HepG2 (cell line): ENCODE data around the gene TRPV2. TPM values are rescaled to one million over a fixed set of nuclear protein-coding genes. Genes with fewer than 3 reads are reported as not detected.

Experiments used
- AHDC1 ChIP-seq: sonication (generic); formaldehyde crosslinking; IDR thresholded peaks from 2 replicates; pipeline ENCODE4 v1.5.1; 2020; ENCODE audit warnings: mild to moderate bottlenecking, missing genetic modification reagents, borderline replicate concordance
- ATF2 ChIP-seq: sonication (generic); formaldehyde crosslinking; IDR thresholded peaks from 2 replicates; pipeline ENCODE4 v1.4.0; 2020; ENCODE audit warnings: missing genetic modification reagents
- CAMTA2 ChIP-seq: sonication (generic); formaldehyde crosslinking; IDR thresholded peaks from 2 replicates; pipeline ENCODE4 v1.4.0; 2020; ENCODE audit warnings: mild to moderate bottlenecking, missing genetic modification reagents, borderline replicate concordance
- GRHL1 ChIP-seq: sonication (generic); formaldehyde crosslinking; conservative IDR thresholded peaks from 2 replicates; pipeline ENCODE4 v1.8.0; 2022; ENCODE audit warnings: missing genetic modification reagents
- HCFC1 ChIP-seq: fragments of 150-350 bp; IDR thresholded peaks from 2 replicates; pipeline ENCODE4 v1.6.1; 2014; ENCODE audit warnings: low read depth, low read length
- HMG20A ChIP-seq: IDR thresholded peaks from 2 replicates; pipeline ENCODE4 v1.6.1; 2016; ENCODE audit warnings: borderline replicate concordance
- KAT8 ChIP-seq: IDR thresholded peaks from 2 replicates; pipeline ENCODE4 v1.6.1; 2016; ENCODE audit warnings: missing genetic modification reagents, missing compliant biosample characterization
- KLF16 ChIP-seq, 2 experiments: sonication (generic) in 1 of 2; formaldehyde crosslinking in 1 of 2; IDR thresholded peaks; 2 replicates each; pipeline versions ENCODE4 v1.6.1 to v1.8.0; 2016 to 2023; ENCODE audit warnings: missing genetic modification reagents in 2 of 2, missing compliant biosample characterization in 1 of 2
- NAIF1 ChIP-seq: sonication (generic); formaldehyde crosslinking; IDR thresholded peaks from 2 replicates; pipeline ENCODE4 v1.5.0; 2020; ENCODE audit warnings: mild to moderate bottlenecking, missing genetic modification reagents, borderline replicate concordance
- NFE2L1 ChIP-seq: sonication (generic); formaldehyde crosslinking; IDR thresholded peaks from 2 replicates; pipeline ENCODE4 v1.4.0; 2020; ENCODE audit warnings: missing genetic modification reagents, mild to moderate bottlenecking, borderline replicate concordance
- NFIC ChIP-seq: IDR thresholded peaks from 2 replicates; pipeline ENCODE4 v1.6.1; 2012; ENCODE audit warnings: mild to moderate bottlenecking, low read length, inconsistent platforms
- SP1 ChIP-seq, 2 experiments: fragments of 450-650 bp in 1 of 2; sonication (generic) in 1 of 2; formaldehyde crosslinking in 1 of 2; IDR thresholded peaks; 2 replicates each; pipeline versions ENCODE4 v1.4.0 to v1.6.1; 2016 to 2020; ENCODE audit warnings: missing genetic modification reagents in 1 of 2
- STAG1 ChIP-seq: sonication (generic); formaldehyde crosslinking; IDR thresholded peaks from 2 replicates; pipeline ENCODE4 v1.4.0; 2020; ENCODE audit warnings: missing genetic modification reagents
- THYN1 ChIP-seq: sonication (generic); formaldehyde crosslinking; IDR thresholded peaks from 2 replicates; pipeline ENCODE4 v1.8.1; 2023; ENCODE audit warnings: low read depth, mild to moderate bottlenecking, moderate library complexity, missing genetic modification reagents, borderline replicate concordance
- TRIM24 ChIP-seq: sonication (generic); formaldehyde crosslinking; IDR thresholded peaks from 2 replicates; pipeline ENCODE4 v1.8.0; 2022; ENCODE audit warnings: mild to moderate bottlenecking, missing genetic modification reagents
- ZMAT5 ChIP-seq: sonication (generic); formaldehyde crosslinking; IDR thresholded peaks from 2 replicates; pipeline ENCODE4 v1.5.0; 2020; ENCODE audit warnings: mild to moderate bottlenecking, low read depth, missing genetic modification reagents, borderline replicate concordance
- ZNF180 ChIP-seq: sonication (generic); formaldehyde crosslinking; IDR thresholded peaks from 2 replicates; pipeline ENCODE4 v1.4.0; 2020; ENCODE audit warnings: low read depth, missing genetic modification reagents, borderline replicate concordance
- ZNF430 ChIP-seq: sonication (generic); formaldehyde crosslinking; IDR thresholded peaks from 2 replicates; pipeline ENCODE4 v1.9.0; 2021; ENCODE audit warnings: mild to moderate bottlenecking, missing genetic modification reagents
- ZNF543 ChIP-seq: sonication (generic); formaldehyde crosslinking; IDR thresholded peaks from 2 replicates; pipeline ENCODE4 v1.4.0; 2020; ENCODE audit warnings: mild to moderate bottlenecking, missing genetic modification reagents
- ZNF550 ChIP-seq: sonication (generic); formaldehyde crosslinking; IDR thresholded peaks from 2 replicates; pipeline ENCODE4 v1.4.0; 2020; ENCODE audit warnings: mild to moderate bottlenecking, missing genetic modification reagents, borderline replicate concordance
- ZSCAN9 ChIP-seq: IDR thresholded peaks from 2 replicates; pipeline ENCODE4 v1.6.1; 2016; ENCODE audit warnings: borderline replicate concordance
- polyA plus RNA-seq, 8 experiments: library from polyadenylated mRNA; depleted of rRNA in 3 of 8; stranded (reverse) in 7 of 8; unstranded in 1 of 8; fragments of >200 nt; fragmentation: Illumina TruSeq in 4 of 8; extraction: Trizol in 4 of 8; gene quantifications; 2 replicates each; pipeline versions ENCODE4 v1.2.1 to v1.2.3, GENCODE V29; 2011 to 2016; ENCODE audit warnings: low read depth in 4 of 8, missing spikeins in 1 of 8, mixed read lengths in 1 of 8; ENCODE audit not compliant: insufficient read depth in 1 of 8
- total RNA-seq, 5 experiments: library from RNA; depleted of rRNA; stranded (reverse); fragments of >200 nt; fragmentation: Illumina TruSeq; extraction: Trizol; gene quantifications; 2 replicates each; pipeline ENCODE4 v1.2.3, GENCODE V29; 2016; ENCODE audit warnings: low read depth in 1 of 5

TRPV2 gene
- total and polyA plus RNA-seq, 2 of the 13 experiments (the other 11 are each of a cell fraction or from before 2014, with no cell fraction given) = 13.6 to 21.3 TPM

GRCh38 chr17:16443511-16444257, 28.3 kb downstream of the TRPV2 start (continued):
- TF ChIP-seq AHDC1 (CRISPR knock-in tag) = no peak
- TF ChIP-seq ZMAT5 (CRISPR knock-in tag) = no peak
- no peak for TF ChIP-seq CAMTA2 (CRISPR knock-in tag)
- no peak for TF ChIP-seq KLF16 (CRISPR knock-in tag; IDR thresholded peaks at IDR 0.05)
- TF ChIP-seq HCFC1 = no peak
- TF ChIP-seq GRHL1 (CRISPR knock-in tag) = no peak
- no peak for TF ChIP-seq ATF2 (CRISPR knock-in tag)
- no peak for TF ChIP-seq ZSCAN9
- no peak for TF ChIP-seq HMG20A (CRISPR knock-in tag)
- TF ChIP-seq NFIC = no peak
- no peak for TF ChIP-seq STAG1 (CRISPR knock-in tag)
- no peak for TF ChIP-seq NAIF1 (CRISPR knock-in tag)
- no peak for TF ChIP-seq ZNF550
- TF ChIP-seq ZNF543 (CRISPR knock-in tag) = 0 out of 2 replicates have a peak, but pooled peaks have one; percentile 41
- no peak for TF ChIP-seq ZNF180 (CRISPR knock-in tag)
- TF ChIP-seq SP1 (IDR thresholded peaks at IDR 0.05) = no peak
- no peak for TF ChIP-seq SP1 (CRISPR knock-in tag; IDR thresholded peaks at IDR 0.05)
- no peak for TF ChIP-seq THYN1 (CRISPR knock-in tag)
- no peak for TF ChIP-seq ZNF430 (CRISPR knock-in tag)
- no peak for TF ChIP-seq KAT8 (CRISPR knock-in tag)
- TF ChIP-seq TRIM24 (CRISPR knock-in tag) = no peak
- no peak; the same call in 1 of the 2 replicates for TF ChIP-seq NFE2L1 (CRISPR knock-in tag)
